GM12875 (cell line): ENCODE measurements around the gene OLFM2.
"Not testable (repeated sequence)": the region's sequence is repeated elsewhere in the genome, so short reads cannot be mapped to it uniquely, and the experiment has no call there.

Experiments
- H3K4me3 ChIP-seq: one replicate; pipeline ENCODE4 v1.5.1; 2011; ENCODE audit warnings: low read depth, low read length, control low read depth
- CTCF ChIP-seq: IDR thresholded peaks from 2 replicates; pipeline ENCODE4 v1.5.1; 2011; ENCODE audit warnings: low read depth, mild to moderate bottlenecking, control low read depth, inconsistent platforms, low read length, moderate library complexity, borderline replicate concordance; ENCODE audit not compliant: insufficient read depth

OLFM2 gene

GRCh38 chr19:9958379-9958821 lies 22.1 kb upstream of the OLFM2 start:
- no peak overlapping the region for H3K4me3 ChIP-seq
- TF ChIP-seq CTCF: no peak

GRCh38 chr19:9956956-9957355 lies 20.6 kb upstream of the OLFM2 start:
- TF ChIP-seq CTCF: no peak
- H3K4me3 ChIP-seq: no peak overlapping the region

GRCh38 chr19:9953802-9954542 lies 17.7 kb upstream of the OLFM2 start:
- no peak overlapping the region for H3K4me3 ChIP-seq
- TF ChIP-seq CTCF: no peak

DNA sequence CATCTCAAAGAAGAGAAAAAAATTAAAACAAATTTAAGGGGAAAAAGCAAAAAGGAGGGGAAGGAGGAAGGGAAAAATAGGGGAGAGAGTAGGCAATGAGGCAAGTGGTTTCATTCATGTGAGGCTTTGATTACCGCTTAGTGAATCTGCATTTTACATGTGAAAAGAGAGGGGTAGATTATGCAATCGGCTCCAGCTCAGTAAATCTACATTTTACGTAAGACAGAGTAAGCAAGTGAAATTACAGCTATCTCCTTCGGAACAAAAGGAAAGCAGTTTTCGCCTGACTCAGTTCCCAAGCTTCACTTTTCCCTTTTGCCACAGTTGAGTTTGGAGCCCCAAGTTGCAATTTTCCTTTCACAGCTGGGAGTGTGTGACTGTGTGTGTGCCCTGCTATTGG lies 16.0 kb upstream of the OLFM2 start:
- no peak overlapping the region for H3K4me3 ChIP-seq
- TF ChIP-seq CTCF: no peak

- H3K4me3 ChIP-seq: no peak overlapping the region
Observed at GRCh38 chr19:9947441-9947840, 11.1 kb upstream of the OLFM2 start.

GRCh38 chr19:9946528-9947125 lies 10.3 kb upstream of the OLFM2 start:
- H3K4me3 ChIP-seq: not testable (repeated sequence)

More at GRCh38 chr19:9947441-9947840, 11.1 kb upstream of the OLFM2 start:
- no peak for TF ChIP-seq CTCF

DNA sequence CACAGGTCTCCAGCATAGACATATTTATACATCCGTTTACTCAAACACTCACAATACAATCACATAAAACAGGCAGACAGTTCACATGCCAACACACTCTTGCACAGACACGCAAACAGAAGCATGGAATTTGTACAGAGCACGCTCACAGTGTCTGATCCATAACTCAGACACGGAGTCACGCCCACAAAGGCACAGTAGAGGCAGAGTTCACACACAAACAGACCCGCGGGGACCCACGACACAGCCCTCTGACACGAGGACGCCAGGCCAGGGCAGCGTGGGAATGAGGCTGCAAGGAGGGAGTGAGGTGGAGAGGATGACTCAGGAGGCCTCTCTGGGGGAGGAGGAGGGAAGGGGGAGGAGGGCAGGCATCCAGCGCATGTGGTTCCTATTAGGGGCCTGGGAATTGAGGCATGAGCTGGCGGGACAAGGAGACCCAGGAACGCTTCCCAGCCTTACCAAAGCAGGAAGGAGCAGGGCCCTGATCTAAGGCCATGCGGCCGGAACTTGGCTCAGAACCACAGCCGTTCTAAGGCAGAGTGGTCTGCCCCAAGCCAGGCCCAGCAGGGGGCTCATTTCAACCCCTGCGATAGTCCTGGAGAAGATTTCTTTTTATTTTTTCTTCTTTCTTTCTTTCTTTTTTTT lies 9.1 kb upstream of the OLFM2 start:
- no peak for TF ChIP-seq CTCF
- no peak overlapping the region for H3K4me3 ChIP-seq
